Ectodermal cell (in vitro differentiated cells): ENCODE data around the gene ST8SIA1.
A peak's percentile ranks its signal among the peaks of the same experiment; 100 is the strongest.

Experiments
- H3K27ac ChIP-seq: 2 replicates; pipeline ENCODE4 v1.7.0; 2013; ENCODE audit warnings: mild to moderate bottlenecking, low read depth, low read length; ENCODE audit not compliant: insufficient read depth, poor library complexity, severe bottlenecking
- H3K27me3 ChIP-seq: 2 replicates; pipeline ENCODE4 v1.7.0; 2013; ENCODE audit warnings: mild to moderate bottlenecking, low read length; ENCODE audit not compliant: insufficient read depth, control insufficient read depth, poor library complexity, severe bottlenecking
- H3K36me3 ChIP-seq: one replicate; pipeline ENCODE4 v1.7.0; 2013; ENCODE audit warnings: low read length; ENCODE audit not compliant: control insufficient read depth, insufficient read depth
- H3K4me1 ChIP-seq: one replicate; pipeline ENCODE4 v1.7.0; 2013; ENCODE audit warnings: low read length; ENCODE audit not compliant: control insufficient read depth, insufficient read depth
- H3K4me3 ChIP-seq: 2 replicates; pipeline ENCODE4 v1.7.0; 2013; ENCODE audit warnings: low read depth, low read length, control low read depth; ENCODE audit not compliant: insufficient read depth
- H3K9me3 ChIP-seq: 2 replicates; pipeline ENCODE4 v1.7.0; 2013; ENCODE audit warnings: mild to moderate bottlenecking, low read length, moderate library complexity; ENCODE audit not compliant: control insufficient read depth
- WGBS, 2 experiments: methylation state at CpG; one replicate each; pipeline ENCODE4 v1.1.7; 2013; ENCODE audit warnings: missing lambda C conversion rate in 2 of 2; 5-methylcytosine and 5-hydroxymethylcytosine counted together

ST8SIA1 gene

GRCh38 chr12:22333186-22333712 is 1.3 kb downstream of the ST8SIA1 start:
- Histone ChIP-seq H3K4me3 (peak overlapping the region; percentile 59), H3K27ac (no peak overlapping the region), H3K27me3 (peaks cover 41% of the 10 kb centered on the region), H3K9me3 (no peaks in the 10 kb centered on the region), H3K4me1 (no peaks in the 10 kb centered on the region), H3K36me3 (no peaks in the 10 kb centered on the region)
- WGBS, 2 experiments = 78 to 83% methylated on average over 10 of the region's 10 CpGs

DNA sequence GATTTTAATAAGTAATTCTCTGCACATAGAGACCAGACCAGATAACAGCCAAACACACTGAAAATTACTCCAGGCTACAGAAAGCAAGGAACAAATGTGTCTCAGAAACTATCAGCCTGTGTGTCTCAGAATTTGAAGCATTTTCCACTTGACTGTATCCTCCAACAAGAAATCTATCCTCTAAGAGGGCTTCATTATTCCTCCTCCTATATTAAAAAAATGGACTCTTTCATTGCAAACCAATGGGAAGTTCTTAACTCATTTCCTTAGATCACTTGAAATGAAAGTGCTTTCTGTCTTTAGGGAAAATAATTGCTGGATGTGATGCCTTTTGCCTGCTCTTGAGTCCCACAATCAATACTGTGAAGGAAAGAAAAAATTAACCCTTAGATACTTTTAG is 2.3 kb downstream of the ST8SIA1 start:
- Histone ChIP-seq H3K4me1 (no peaks in the 10 kb centered on the region), H3K36me3 (no peaks in the 10 kb centered on the region), H3K27ac (no peak overlapping the region), H3K27me3 (peaks cover 41% of the 10 kb centered on the region), H3K4me3 (no peak overlapping the region), H3K9me3 (no peaks in the 10 kb centered on the region)

- 89 to 91% methylated on average over 4 of the region's 4 CpGs for WGBS, 2 experiments
- no peaks in the 10 kb centered on the region for H3K36me3 ChIP-seq
- no peak overlapping the region for H3K27ac ChIP-seq
- peaks cover 34% of the 10 kb centered on the region for H3K27me3 ChIP-seq
- no peak overlapping the region for H3K4me3 ChIP-seq
- no peaks in the 10 kb centered on the region for H3K9me3 ChIP-seq
- no peaks in the 10 kb centered on the region for H3K4me1 ChIP-seq
Observed at GRCh38 chr12:22329621-22330020, 4.9 kb downstream of the ST8SIA1 start.

DNA sequence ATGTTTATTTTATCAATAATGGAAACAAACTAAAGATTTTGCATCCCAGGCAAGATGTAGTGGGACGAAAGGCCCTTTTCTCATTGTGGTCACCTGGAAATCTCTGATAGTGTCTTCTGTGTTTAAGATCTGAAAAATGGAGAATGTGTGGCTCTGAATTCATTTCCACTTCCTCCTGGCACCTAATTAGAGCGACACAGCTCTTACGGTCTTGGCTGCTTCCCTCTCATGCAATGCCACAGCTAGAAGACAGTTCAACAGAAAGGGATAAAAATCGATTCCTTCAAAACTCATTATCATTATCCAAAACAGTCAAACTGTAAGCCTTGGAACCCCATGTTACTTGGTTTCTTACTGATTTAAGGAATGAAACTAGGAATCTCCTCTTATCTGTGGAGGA is 9.3 kb downstream of the ST8SIA1 start:
- Histone ChIP-seq H3K4me3 (no peak overlapping the region), H3K4me1 (no peaks in the 10 kb centered on the region), H3K9me3 (no peaks in the 10 kb centered on the region), H3K27me3 (no peaks in the 10 kb centered on the region), H3K27ac (no peak overlapping the region), H3K36me3 (no peaks in the 10 kb centered on the region)
- WGBS, 2 experiments = 92 to 93% methylated on average over 4 of the region's 4 CpGs

DNA sequence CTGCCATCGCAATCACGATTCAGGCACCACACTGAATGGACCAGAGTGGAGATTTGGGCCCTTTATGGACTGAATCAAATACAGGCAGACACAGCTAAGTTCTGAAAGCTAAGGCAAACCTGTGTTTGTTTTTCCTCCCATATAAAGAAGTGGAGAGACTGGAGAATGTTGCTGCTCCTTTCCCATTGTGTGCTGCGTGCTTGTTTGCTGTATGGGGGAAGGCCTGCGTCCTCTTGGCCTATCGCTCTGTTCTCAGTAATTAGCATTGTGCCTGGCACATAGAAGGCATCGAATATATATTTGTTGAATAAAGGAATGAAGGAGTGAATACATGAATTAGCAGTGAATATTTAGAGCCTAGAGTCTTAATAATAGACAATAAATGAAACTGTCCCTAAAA is 12.4 kb downstream of the ST8SIA1 start:
- H3K4me1 ChIP-seq = no peaks in the 10 kb centered on the region
- no peaks in the 10 kb centered on the region for H3K36me3 ChIP-seq
- WGBS, 2 experiments = 92 to 93% methylated on average over 6 of the region's 6 CpGs
- no peaks in the 10 kb centered on the region for H3K9me3 ChIP-seq
- no peak overlapping the region for H3K27ac ChIP-seq
- H3K4me3 ChIP-seq = no peak overlapping the region
- no peaks in the 10 kb centered on the region for H3K27me3 ChIP-seq

DNA sequence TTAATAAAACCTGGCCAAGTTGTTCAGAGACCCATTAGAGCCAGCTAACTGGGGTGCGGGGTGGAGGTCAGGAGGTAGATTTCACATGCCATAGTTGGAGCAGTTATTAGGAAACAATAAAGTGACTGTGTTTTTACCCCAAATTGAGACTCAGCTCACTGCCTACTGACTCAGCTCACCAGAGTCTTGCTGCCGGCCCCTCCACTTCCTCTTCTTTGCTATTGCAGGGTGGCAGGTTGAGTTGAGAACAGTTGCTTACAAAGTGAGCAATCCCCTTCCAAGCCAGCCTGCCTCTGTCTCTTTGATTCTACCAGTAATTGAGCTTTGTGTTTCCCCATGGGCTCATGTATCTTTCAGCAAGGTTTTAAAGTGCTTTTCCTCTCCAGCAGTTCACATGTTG is 12.9 kb downstream of the ST8SIA1 start:
- WGBS, 2 experiments = 82 to 84% methylated on average over 2 of the region's 2 CpGs
- Histone ChIP-seq H3K9me3 (no peaks in the 10 kb centered on the region), H3K36me3 (no peaks in the 10 kb centered on the region), H3K4me1 (no peaks in the 10 kb centered on the region), H3K4me3 (no peak overlapping the region), H3K27me3 (no peaks in the 10 kb centered on the region), H3K27ac (no peak overlapping the region)

GRCh38 chr12:22321018-22321605 is 13.4 kb downstream of the ST8SIA1 start:
- Histone ChIP-seq H3K27ac (no peak overlapping the region), H3K9me3 (no peaks in the 10 kb centered on the region), H3K4me1 (no peaks in the 10 kb centered on the region), H3K4me3 (no peak overlapping the region), H3K27me3 (no peaks in the 10 kb centered on the region), H3K36me3 (no peaks in the 10 kb centered on the region)
- 79 to 83% methylated on average over 11 of the region's 11 CpGs for WGBS, 2 experiments

- no peaks in the 10 kb centered on the region for H3K9me3 ChIP-seq
- WGBS, 2 experiments = 95 to 96% methylated on average over 3 of the region's 4 CpGs
- no peaks in the 10 kb centered on the region for H3K36me3 ChIP-seq
- H3K27me3 ChIP-seq = no peaks in the 10 kb centered on the region
- H3K27ac ChIP-seq = no peak overlapping the region
- no peaks in the 10 kb centered on the region for H3K4me1 ChIP-seq
- H3K4me3 ChIP-seq = no peak overlapping the region
Observed at GRCh38 chr12:22318108-22318737, 16.3 kb downstream of the ST8SIA1 start.

GRCh38 chr12:22313963-22314330 is 20.6 kb downstream of the ST8SIA1 start:
- H3K36me3 ChIP-seq = no peaks in the 10 kb centered on the region
- no peaks in the 10 kb centered on the region for H3K4me1 ChIP-seq
- H3K4me3 ChIP-seq = no peak overlapping the region
- no peak overlapping the region for H3K27ac ChIP-seq
- H3K9me3 ChIP-seq = no peaks in the 10 kb centered on the region
- no peaks in the 10 kb centered on the region for H3K27me3 ChIP-seq
- WGBS, 2 experiments = 82 to 92% methylated on average over 2 of the region's 2 CpGs

DNA sequence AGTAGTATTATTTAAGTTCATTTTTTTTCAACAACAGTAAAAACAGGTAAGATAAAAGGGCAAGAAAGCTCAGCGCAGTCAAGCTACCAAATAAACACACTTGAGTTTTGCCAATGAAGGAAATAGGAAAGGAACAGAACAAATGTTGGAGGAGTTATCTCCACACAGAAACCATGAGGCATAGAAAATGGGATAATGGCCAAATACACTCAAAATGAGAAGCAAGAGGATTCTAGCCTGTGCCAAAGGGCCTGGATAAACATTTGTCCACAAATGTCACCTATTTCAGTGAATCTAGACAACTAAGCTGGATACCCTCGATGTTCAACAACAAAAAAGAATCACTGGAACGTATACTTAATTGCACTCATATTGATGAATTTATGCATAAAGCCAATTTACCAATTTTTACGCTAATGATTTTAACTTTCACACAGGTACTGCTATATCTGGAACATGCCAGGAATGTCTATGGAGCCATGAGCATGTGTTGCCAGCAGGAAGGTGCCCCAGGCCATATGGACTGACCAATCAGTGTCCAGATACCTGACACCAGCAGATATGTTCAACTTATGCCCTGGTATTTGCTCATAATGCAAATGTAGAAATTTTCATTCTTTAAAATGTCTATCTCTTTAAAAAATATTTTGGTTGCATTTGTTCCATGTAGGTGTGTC is 21.1 kb downstream of the ST8SIA1 start:
- Histone ChIP-seq H3K4me1 (no peaks in the 10 kb centered on the region), H3K27me3 (no peaks in the 10 kb centered on the region), H3K36me3 (no peaks in the 10 kb centered on the region), H3K27ac (no peak overlapping the region), H3K9me3 (no peaks in the 10 kb centered on the region), H3K4me3 (no peak overlapping the region)
- WGBS, 2 experiments = 97 to 99% methylated on average over 4 of the region's 4 CpGs
